ENCODE data around the gene NCAM2.

The NCAM2 gene

GRCh38 chr21:21162786-21163185 is 164.6 kb downstream of the NCAM2 start:
- Histone ChIP-seq H2AFZ (no peak overlapping the region), H3K36me3 (ENCODE audit: control insufficient read depth, insufficient read depth, low read length) (no peaks in the 10 kb centered on the region), H3K4me1 (no peaks in the 10 kb centered on the region), H3K27ac (no peak overlapping the region), H3K4me2 (ENCODE audit: low read length) (no peak overlapping the region), H3K79me2 (no peaks in the 10 kb centered on the region), H3K9ac (no peak overlapping the region), H3K27me3 (ENCODE audit: control insufficient read depth, insufficient read depth, low read length) (no peaks in the 10 kb centered on the region), H3K4me3 (ENCODE audit: low read depth, low read length) (no peak overlapping the region), H3K9me3 (ENCODE audit: control insufficient read depth, low read length) (no peaks in the 10 kb centered on the region)
- TF ChIP-seq CTCF (IDR thresholded peaks at IDR 0.05) = no peak

DNA sequence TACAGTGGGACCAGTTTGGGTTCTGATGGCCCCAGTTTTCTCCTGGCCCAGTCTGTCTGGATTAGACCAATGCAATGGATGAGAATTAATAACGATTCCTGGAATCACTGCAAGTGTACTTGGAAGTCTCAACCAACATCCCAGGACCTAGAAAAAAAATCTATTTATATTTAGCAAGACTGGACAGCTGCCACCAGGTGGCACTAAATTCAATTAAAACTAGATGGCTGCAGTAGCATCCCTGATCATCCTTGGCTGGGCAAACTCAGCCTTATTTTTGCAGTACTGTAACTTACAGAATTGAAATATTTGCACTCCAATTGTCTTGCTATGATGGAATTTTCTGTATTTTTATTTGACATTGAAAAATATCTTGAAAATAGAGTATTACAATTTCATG is 165.7 kb downstream of the NCAM2 start:
- H3K9me3 ChIP-seq (ENCODE audit: control insufficient read depth, low read length) = no peaks in the 10 kb centered on the region
- H3K4me3 ChIP-seq (ENCODE audit: low read depth, low read length) = no peak overlapping the region
- H3K79me2 ChIP-seq = no peaks in the 10 kb centered on the region
- H3K4me2 ChIP-seq (ENCODE audit: low read length) = no peak overlapping the region
- no peak overlapping the region for H3K27ac ChIP-seq
- H3K4me1 ChIP-seq = no peaks in the 10 kb centered on the region
- no peaks in the 10 kb centered on the region for H3K27me3 ChIP-seq (ENCODE audit: control insufficient read depth, insufficient read depth, low read length)
- peak; percentile 23 for TF ChIP-seq CTCF (IDR thresholded peaks at IDR 0.05)
- no peak overlapping the region for H2AFZ ChIP-seq
- no peak overlapping the region for H3K9ac ChIP-seq
- no peaks in the 10 kb centered on the region for H3K36me3 ChIP-seq (ENCODE audit: control insufficient read depth, insufficient read depth, low read length)

DNA sequence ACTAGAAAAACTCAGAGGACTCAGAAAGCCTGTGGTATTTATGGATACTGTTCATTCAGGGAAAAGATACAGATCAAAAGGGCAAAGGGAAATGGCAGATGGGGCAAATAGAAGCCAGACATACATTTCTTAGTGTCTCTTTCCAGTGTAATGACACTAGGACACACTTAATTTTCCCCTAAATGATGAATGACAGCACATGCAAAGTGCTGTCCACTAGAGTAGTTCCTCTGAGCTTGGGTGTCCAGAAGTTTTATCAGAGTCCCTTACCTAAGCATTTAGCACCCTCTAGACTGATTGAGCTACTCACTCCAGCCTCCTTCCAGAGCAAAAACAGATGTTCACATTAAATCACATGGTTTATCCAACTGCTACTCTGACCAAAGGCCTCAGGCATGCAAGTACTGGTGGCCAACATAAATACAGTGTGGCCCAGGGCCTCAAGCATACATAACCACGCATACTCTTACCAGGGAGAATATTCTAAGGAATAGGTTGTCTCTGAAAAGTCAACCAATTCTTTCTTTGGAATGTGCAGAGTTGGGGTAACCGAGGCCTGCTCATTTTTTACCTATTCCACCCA is 166.9 kb downstream of the NCAM2 start:
- H3K27ac ChIP-seq = no peak overlapping the region
- H3K79me2 ChIP-seq = no peaks in the 10 kb centered on the region
- H3K36me3 ChIP-seq (ENCODE audit: control insufficient read depth, insufficient read depth, low read length) = no peaks in the 10 kb centered on the region
- H3K27me3 ChIP-seq (ENCODE audit: control insufficient read depth, insufficient read depth, low read length) = no peaks in the 10 kb centered on the region
- H3K9ac ChIP-seq = no peak overlapping the region
- H3K4me1 ChIP-seq = no peaks in the 10 kb centered on the region
- H3K4me3 ChIP-seq (ENCODE audit: low read depth, low read length) = no peak overlapping the region
- H3K9me3 ChIP-seq (ENCODE audit: control insufficient read depth, low read length) = no peaks in the 10 kb centered on the region
- H3K4me2 ChIP-seq (ENCODE audit: low read length) = no peak overlapping the region
- H2AFZ ChIP-seq = no peak overlapping the region
- TF ChIP-seq CTCF (IDR thresholded peaks at IDR 0.05) = no peak

DNA sequence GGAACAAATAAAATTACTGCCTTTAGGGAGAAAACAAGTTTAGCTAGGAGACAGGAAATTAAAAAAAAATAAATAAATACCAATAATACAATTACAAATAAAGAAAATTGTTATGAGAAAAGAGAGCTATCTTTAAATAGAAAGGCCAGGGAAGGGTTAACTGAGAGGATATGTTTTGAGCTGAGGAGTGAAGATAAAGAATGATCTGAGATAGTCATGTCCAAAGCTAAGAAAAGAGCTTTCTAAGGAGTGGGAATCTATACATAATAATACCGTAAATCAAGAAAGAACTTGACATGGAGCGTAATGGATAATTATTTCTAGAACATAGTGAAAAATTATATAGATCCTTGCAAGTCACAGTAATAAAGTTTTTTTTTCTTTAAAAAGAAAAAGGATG is 176.5 kb downstream of the NCAM2 start:
- Histone ChIP-seq H3K4me1 (no peaks in the 10 kb centered on the region), H3K9ac (no peak overlapping the region), H3K9me3 (ENCODE audit: control insufficient read depth, low read length) (no peaks in the 10 kb centered on the region), H3K27me3 (ENCODE audit: control insufficient read depth, insufficient read depth, low read length) (no peaks in the 10 kb centered on the region), H3K27ac (no peak overlapping the region), H3K36me3 (ENCODE audit: control insufficient read depth, insufficient read depth, low read length) (no peaks in the 10 kb centered on the region), H3K4me2 (ENCODE audit: low read length) (no peak overlapping the region), H3K79me2 (no peaks in the 10 kb centered on the region), H3K4me3 (ENCODE audit: low read depth, low read length) (no peak overlapping the region), H2AFZ (no peak overlapping the region)
- TF ChIP-seq CTCF (IDR thresholded peaks at IDR 0.05) = no peak

GRCh38 chr21:21175798-21176334 is 177.7 kb downstream of the NCAM2 start:
- no peaks in the 10 kb centered on the region for H3K4me1 ChIP-seq
- H3K36me3 ChIP-seq (ENCODE audit: control insufficient read depth, insufficient read depth, low read length) = no peaks in the 10 kb centered on the region
- no peak overlapping the region for H3K27ac ChIP-seq
- TF ChIP-seq CTCF (IDR thresholded peaks at IDR 0.05) = no peak
- H3K79me2 ChIP-seq = no peaks in the 10 kb centered on the region
- no peak overlapping the region for H3K4me3 ChIP-seq (ENCODE audit: low read depth, low read length)
- no peak overlapping the region for H3K4me2 ChIP-seq (ENCODE audit: low read length)
- H3K9me3 ChIP-seq (ENCODE audit: control insufficient read depth, low read length) = no peaks in the 10 kb centered on the region
- H3K9ac ChIP-seq = no peak overlapping the region
- no peak overlapping the region for H2AFZ ChIP-seq
- no peaks in the 10 kb centered on the region for H3K27me3 ChIP-seq (ENCODE audit: control insufficient read depth, insufficient read depth, low read length)

Data from parathyroid adenoma (tissue), 2 donors.